GM21717 (cell line): ENCODE results near the gene NACC1.
"Not testable (repeated sequence)": the region's sequence is repeated elsewhere in the genome, so short reads cannot be mapped to it uniquely, and the experiment has no call there.

Source experiments
- ATAC-seq: cut with Tn5 transposase; IDR thresholded peaks from one replicate; pipeline ENCODE4 v1.9.1; 2021; ENCODE audit warnings: mild to moderate bottlenecking, moderate library complexity; ENCODE audit not compliant: unreplicated experiment

Gene NACC1

GRCh38 chr19:13138171-13138915 lies 20.3 kb downstream of the NACC1 start:
- no peak for ATAC-seq

GRCh38 chr19:13138916-13139198 lies 20.8 kb downstream of the NACC1 start:
- no peak for ATAC-seq

GRCh38 chr19:13139633-13140311 lies 21.7 kb downstream of the NACC1 start:
- no peak for ATAC-seq

GRCh38 chr19:13146763-13147563 lies 28.9 kb downstream of the NACC1 start:
- ATAC-seq, result no peak

GRCh38 chr19:13149173-13149627 lies 31.1 kb downstream of the NACC1 start:
- not testable (repeated sequence) for ATAC-seq

- no peak for ATAC-seq
Observed at GRCh38 chr19:13149628-13150186, 31.6 kb downstream of the NACC1 start.

- ATAC-seq, result peak; percentile 30
Observed at GRCh38 chr19:13150187-13150930, 32.3 kb downstream of the NACC1 start, which contains the start of the genes IER2 and STX10. Gene IER2, plus strand, starts transcription at chr19:13150411. Its CDS starts 2,776 bp downstream, at chr19:13153187. Gene STX10, minus strand, starts transcription at chr19:13150375. Its CDS starts 202 bp downstream, at chr19:13150173.

GRCh38 chr19:13150931-13151604 lies 33.0 kb downstream of the NACC1 start:
- ATAC-seq, result no peak

GRCh38 chr19:13151605-13152355 lies 33.7 kb downstream of the NACC1 start:
- ATAC-seq, result peak; percentile 31

- peak; percentile 5 for ATAC-seq
Observed at GRCh38 chr19:13152356-13152973, 34.4 kb downstream of the NACC1 start.

- peak; percentile 19 for ATAC-seq
Observed at GRCh38 chr19:13152974-13153568, 35.0 kb downstream of the NACC1 start.

- no peak for ATAC-seq
Observed at GRCh38 chr19:13153569-13154240, 35.6 kb downstream of the NACC1 start.

- ATAC-seq, result no peak
Observed at GRCh38 chr19:13154241-13154778, 36.2 kb downstream of the NACC1 start.

GRCh38 chr19:13154911-13155471 lies 36.9 kb downstream of the NACC1 start:
- no peak for ATAC-seq

- ATAC-seq, result no peak
Observed at GRCh38 chr19:13155472-13156359, 37.7 kb downstream of the NACC1 start.

- no peak for ATAC-seq
Observed at GRCh38 chr19:13159713-13160112, 41.6 kb downstream of the NACC1 start.
